GM19043 (cell line): Measurements from ENCODE around the gene MARK2.

Experiments used
- ATAC-seq: cut with Tn5 transposase; IDR thresholded peaks from one replicate; pipeline ENCODE4 v1.9.1; 2021; ENCODE audit warnings: low read depth; ENCODE audit not compliant: unreplicated experiment

MARK2 gene

GRCh38 chr11:63906585-63906984 is 67.7 kb downstream of the MARK2 start:
- no peak for ATAC-seq

DNA sequence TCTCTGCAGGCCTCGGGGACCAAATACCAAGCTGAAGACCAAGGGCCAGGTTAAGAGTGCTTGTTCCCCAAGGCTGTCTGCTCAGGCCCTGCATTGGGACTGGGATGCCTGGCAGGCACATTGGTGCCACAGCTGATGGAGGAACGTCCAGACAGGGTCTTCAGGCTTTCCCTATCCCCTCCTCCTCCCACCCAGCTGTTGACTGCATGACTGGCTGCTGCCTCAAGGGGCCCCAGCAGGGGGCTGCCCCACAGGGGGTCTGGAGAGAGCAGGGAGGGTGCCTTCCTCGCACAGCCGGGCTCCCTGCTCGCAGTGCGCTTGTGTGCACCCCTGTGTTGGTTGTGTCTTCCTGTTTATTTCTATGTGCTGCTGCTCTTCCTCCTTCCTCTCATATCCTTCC is 68.2 kb downstream of the MARK2 start:
- ATAC-seq: no peak

DNA sequence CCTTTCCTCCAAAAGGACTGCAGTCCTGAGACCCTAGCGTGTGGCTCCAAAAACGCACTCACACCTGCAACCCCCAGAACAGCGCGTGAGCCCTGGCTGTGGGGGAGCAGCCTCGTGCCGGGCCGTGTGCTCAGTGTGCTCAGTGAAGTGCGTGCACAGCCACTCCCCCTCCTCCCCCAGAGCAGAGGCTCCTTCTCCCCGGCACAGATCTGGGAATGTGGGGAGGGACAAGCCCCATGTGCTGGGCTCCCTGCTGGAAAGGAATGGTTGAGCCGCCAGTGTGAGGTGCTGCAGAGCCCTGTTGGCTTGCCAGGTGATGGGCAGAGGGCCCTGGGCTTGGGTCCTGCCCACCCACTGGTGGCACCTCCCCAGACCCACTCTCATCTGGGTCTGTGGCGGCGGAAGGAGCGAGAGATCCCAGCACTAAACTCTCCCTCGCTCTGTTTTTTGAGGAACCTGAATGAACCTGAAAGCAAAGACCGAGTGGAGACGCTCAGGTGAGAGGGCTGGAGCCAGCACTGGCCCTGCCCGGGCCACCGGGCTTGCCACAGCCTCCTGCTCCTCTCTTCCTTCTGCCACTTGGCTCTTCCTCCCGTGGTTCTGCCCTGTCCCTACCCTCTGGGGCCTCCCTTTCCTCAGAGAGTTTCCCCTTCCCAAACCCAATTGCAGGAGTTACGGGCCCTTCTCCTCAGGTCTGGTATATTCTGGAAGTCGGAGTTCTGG is 69.1 kb downstream of the MARK2 start:
- ATAC-seq: no peak

DNA sequence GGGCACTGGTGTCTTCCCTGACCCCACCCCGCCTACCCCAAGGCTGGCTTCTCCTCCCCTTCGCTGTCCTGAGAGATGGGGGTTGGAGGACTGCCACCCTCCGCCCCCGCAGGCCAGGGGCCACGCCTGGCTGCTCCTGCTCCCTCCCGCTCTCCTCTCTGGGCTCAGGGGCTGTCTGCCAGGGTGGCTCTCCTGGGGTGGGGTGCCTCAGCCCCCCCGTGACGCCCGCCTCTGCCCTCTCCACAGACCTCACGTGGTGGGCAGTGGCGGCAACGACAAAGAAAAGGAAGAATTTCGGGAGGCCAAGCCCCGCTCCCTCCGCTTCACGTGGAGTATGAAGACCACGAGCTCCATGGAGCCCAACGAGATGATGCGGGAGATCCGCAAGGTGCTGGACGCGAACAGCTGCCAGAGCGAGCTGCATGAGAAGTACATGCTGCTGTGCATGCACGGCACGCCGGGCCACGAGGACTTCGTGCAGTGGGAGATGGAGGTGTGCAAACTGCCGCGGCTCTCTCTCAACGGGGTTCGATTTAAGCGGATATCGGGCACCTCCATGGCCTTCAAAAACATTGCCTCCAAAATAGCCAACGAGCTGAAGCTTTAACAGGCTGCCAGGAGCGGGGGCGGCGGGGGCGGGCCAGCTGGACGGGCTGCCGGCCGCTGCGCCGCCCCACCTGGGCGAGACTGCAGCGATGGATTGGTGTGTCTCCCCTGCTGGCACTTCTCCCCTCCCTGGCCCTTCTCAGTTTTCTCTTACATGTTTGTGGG is 69.9 kb downstream of the MARK2 start:
- no peak for ATAC-seq

DNA sequence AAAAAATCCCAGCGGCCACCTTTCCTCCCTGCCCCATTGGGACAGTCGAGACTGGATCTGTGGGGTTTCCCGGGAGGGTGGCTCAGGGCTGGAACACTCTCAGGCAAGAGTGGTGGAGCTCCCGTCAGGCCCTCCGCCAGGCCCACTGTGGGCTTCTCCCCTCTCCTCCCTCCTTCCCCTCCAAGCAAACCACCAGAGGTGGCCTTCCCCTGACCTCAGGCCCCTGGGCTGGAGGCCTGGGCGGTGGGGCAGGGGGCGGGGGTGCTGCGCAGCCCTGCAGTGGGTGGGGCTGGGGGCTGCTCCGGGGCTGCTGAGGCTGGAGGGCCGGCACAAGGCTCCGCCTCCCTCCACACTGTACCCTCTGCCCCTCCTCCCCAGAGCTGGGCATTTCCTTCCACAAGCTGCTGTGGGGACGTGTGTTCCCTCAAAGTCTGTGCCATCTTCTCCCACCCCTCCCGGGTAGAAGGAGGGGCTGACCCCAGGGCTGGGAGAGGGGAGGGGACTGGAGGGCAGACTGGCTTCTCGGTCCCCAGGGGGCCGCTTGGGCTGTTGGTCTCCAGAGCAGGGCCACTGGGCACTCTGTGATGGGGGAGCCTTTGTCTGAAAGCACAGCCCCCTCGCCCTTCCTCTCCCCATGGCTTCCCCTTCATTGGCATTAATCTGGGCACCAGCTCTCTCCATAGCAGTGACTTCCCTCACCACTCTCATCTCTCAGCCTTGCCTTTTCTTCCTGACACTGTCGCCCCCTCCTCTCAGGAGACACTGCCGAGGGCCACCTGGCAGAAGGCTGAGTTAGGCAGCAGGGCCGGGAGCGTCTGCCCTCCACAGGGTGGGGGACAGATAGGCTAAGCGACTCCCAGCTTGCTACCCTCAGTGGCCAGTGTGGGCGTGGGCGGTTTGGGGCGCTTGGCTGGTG is 70.9 kb downstream of the MARK2 start:
- ATAC-seq: no peak

DNA sequence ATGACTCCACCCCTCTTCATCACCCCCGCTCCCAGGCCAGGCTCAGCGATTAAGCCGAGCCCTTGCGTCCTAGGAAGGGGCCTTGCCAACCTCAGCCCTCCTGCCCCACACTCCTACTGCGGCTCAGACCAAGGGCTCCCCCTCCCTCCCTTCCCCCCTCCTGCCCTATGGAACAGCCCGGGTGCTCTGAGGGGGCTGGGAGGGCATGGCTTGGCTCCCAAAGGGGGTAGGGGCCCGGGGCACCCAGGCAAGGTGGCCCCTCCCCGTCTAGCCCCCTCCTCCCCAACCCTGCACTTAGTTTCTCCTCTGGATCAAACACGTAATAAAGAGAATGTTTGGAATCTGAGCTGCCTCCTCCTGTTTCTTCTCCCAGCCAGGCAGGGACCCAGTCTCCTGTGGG is 71.8 kb downstream of the MARK2 start:
- ATAC-seq: no peak

- no peak for ATAC-seq
Measured at GRCh38 chr11:63911440-63911839, 72.5 kb downstream of the MARK2 start.

DNA sequence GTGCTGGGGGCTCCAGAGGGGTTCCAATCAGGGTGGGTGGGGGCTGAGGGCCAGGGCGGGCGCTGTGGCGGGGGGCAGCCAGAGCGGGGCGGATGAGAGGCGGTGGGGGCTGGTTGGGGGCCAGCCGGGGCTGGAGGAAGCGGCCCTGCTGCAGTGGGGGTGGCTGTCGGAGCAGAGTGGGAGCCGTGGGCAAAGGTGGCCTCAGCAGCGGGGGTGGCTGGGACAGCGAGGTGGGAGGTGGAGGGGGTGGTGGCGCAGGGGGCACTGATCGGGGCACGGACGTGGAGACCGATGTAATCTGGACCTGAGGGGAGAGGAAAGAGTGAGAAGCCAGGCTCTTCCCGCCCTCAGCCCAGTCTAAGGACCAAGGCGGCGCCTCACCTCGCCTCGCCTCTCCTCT is 73.0 kb downstream of the MARK2 start:
- no peak for ATAC-seq

DNA sequence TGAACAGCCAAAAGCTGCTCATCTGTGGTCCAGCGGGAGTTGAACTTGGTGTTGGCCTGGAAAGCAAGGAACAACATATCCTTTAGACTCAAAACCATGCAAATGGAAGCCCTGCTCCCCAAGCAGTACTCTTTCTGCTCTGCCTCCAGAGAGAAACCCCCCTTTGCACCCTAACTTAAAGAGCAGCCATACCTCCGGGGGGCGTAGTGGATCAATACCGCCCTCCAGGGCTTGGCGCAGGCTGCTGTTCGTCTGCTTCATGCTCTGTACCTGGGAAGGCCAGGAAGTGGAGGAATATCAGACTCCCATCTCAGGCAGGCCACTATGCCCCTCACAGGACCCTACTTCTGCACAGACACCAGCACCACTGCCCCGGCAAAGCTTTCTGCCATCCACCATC is 73.8 kb downstream of the MARK2 start:
- no peak for ATAC-seq

GRCh38 chr11:63913866-63914830 is 75.2 kb downstream of the MARK2 start:
- ATAC-seq: no peak

DNA sequence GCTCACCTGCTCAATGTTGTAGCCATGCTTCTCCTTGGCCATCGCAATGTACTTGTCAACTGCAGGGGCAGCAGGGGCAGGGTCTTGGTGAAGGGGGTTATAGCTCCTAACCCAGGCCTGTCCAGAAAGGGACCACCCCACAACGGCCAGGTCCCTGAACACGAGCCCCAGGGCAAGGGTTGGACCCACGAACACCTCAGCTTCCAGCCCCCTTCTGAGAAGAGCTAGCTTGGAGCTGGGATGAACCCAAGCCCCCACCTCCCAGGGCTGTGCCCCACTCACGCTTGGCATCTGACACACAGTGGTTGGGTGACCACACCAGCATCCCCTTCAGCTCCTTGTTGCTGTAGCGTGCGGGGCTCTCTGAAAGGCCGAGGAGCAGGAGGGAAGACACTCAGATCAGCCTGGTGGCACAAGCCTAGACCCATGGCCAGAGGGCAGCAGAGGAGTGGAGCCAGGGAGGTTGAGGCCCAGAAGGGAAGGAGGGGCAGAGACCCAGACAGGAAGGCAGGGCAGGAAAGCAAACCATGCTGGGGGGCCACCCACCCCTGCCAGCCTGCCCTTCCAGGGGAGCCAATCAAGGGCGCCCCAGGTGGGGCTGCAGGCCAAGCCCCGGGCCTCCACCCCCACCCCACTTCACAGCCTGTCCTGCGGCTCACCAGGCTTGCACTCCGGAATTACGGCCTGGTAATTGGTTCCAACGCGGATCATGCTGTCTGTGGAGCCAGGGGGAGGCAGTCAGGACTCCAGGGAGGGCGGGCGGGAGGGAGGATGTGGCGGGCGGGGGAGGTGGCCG is 76.2 kb downstream of the MARK2 start:
- no peak for ATAC-seq

GRCh38 chr11:63915961-63916836 is 77.3 kb downstream of the MARK2 start:
- no peak for ATAC-seq

DNA sequence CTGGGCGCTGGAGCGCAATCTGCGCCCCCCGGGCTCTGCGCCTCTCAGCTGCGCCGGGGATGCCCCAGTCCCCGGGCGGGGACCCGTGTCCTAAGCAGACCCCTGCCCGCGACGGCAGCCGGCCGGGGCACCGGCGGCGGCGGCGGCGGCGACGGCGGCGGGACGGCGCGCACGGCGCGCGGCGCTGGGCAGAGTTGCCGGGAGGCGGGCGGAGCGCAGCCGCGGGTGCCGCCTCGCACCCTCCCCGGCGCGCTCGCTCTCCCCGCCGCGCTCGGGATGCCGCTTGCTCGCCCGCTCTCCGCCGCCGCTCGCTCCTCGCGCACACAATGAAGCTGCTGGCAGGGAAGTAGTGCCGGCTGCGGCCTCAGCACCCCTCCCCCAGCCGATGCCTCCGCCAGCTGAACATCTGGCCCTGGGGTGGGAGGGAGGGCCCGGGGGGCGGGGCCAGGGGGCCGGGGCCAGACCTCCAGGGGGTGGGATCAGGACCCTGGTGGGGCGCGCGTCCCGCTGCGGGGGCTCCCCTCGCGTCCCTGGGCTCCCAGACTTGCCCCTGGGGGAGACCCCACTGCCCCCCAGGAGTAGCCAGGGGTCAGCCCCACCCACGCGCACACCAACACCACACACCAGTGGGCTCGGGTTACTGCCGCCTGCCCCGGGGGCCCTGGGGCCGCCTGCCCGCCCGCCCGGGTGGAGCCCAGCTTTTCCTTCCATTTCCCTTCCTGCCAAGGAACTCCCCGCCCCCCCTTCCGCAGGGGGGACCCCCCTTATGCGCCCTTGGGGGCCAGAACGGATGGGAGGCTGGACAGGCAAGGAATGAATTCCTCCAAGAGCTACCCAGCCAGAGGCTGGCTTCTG is 78.2 kb downstream of the MARK2 start, which contains the start of gene RCOR2:
Gene RCOR2 (minus strand): TSS at position 328 of the 855 bp plus-strand sequence. CDS start 708 bp downstream, outside the sequence.
- ATAC-seq: no peak

GRCh38 chr11:63917692-63918506 is 79.0 kb downstream of the MARK2 start:
- ATAC-seq: no peak

- ATAC-seq: no peak
Measured at GRCh38 chr11:63918507-63919191, 79.7 kb downstream of the MARK2 start.
